ENCODE data around the gene TDP1.

The TDP1 gene

DNA sequence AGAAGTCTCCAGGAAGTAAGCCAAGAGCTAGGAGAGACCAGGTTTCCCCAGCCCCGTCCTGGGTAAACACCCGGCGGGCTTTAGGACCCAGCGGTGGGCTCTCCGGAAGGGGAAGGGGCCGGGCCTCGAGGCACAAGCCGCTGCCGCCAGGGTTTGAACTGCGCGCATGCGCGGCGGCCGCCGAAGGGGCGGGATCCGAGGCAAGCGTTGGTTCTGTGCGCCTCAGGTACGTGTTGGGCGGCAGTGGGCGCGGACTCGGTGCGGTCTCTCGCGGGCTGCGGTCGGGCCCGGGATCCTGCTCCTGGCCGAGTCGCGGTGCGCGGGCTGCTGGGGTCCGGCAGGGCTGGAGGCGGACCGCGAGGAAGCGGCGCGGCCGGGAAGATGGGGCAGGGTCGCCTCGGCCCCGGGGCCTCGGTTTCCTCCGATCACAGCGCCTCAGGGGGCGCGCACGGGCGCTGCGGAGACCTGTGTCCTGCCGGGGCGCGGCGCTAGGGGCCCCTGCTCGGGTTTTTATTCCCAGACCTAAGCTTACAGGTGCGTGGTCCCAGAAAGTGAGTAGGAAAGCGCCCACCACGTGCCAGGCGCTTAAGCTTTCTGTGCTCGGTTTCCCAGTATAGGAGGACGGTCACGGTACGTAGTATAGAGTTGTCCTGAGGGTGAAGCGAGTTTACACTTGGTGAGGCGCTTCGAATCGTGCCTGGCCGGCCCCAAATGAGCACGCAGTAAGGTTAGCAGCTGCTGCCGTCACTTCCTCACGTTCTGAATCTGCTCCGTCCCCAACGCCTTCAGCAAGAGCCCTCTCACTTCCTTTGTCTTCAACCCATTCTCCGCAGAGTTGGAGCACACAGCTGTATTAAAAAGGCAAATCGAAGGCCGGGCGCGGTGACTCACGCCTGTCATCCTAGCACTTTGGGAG, at the start of gene TDP1:
Gene TDP1, plus strand, starts transcription at position 183 of the 916 bp plus-strand sequence. CDS start 7,188 bp downstream, outside the sequence.
- peak; percentile 97 for DNase-seq

DNA sequence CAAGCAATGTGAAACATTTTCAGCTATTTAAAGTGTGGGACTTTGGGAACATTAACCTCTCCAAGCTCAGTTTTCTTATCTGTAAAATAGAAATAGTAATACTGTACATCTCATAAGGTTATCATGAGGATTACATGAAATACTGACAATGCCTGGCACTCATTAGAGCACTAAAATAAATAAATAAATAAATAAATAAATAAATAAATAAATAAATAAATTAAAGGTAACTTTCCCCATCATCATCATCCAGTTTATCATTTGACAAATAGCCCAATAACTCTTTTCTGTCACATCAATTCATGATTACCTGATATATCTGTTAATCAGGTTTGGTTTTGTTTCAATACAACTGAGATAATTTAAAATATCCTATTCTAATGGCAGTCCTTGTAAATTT, 49.7 kb upstream of the TDP1 start:
- DNase-seq = no peak

DNA sequence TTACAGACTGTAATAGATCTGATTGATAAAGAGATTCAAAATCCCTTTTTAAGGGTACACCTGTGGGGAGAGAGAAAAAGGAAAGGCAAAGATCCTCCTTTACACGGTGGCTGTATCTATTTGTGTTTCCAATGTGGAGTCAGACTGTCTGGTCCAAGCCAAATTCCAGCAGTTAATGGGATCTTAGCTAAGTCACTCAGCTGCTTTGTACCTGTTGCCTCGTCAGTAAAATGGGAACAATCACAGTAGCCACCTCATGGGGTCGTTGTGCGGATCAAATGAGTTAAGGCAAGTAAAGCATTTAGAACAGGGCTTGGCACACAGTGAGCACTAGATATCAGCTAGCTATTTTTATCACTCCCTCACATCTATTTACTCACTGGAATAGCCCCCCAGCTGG, 48.1 kb upstream of the TDP1 start:
- no peak for DNase-seq

DNA sequence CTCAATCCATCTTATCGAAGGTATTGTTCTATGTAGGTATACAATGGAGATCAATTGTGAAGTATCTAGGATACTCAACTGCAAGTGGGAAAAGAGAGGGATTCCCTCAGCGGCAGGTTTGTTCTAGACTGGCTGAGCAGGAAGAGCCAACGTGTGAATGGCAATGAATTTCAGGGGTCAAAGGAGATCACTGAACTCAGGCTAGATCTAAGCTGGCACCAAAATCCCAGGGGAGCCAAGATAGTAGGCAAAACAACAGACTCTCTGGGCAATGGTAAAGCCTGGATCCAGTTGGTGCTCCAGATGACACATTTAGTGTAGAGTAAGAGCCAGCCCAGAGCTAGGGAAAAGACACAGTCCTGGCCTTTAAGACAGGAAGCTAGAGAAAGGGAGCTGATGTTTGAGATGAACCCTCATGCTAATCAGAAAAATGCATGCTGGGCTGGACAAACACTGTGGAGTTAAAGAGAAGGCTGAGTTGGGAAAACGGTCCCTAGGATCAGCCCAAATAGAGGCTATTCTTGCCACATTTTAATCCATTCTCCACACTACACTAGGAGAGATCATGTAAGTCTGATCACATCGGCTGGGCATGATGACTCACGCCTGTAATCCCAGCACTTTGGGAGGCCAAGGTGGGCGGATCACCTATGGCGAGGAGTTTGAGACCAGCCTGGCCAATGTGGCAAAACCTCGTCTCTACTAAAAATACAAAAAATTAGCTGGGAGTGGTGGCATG, 46.8 kb upstream of the TDP1 start:
- no peak for DNase-seq

DNA sequence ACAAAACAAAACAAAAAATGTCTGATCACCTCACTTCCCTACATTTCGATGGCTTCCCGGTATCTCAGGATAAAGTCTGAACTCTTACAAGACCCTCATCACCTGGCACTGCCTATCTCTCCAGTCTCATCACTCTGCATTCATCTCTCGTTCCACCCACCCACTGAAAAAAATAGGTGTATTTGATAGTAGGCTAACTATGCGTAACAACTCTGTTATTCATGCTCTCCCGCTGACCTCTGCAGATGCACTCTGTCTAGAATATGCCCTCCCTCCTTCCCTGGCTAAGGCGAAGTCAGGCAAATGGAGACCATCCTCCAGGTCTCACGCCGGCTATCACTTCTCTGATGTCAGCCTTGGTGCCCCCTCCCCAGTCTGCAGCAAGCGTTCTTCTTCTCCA, 46.1 kb upstream of the TDP1 start:
- DNase-seq = no peak

DNA sequence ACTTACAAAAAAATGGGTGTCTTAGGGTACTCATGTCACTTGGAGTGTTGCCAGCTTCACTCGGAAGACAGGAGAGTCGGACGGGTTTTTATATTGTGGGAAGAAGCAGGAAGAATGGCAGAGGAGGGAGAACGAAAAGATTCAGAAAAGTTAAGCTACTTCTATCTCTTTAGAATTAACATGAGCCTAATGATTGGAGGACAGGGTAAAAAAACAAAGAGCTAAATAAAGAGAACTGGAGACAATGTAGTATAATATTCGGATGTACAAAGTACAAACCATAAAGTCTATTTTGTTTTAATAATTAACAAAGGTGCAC, 45.1 kb upstream of the TDP1 start:
- DNase-seq = no peak

DNA sequence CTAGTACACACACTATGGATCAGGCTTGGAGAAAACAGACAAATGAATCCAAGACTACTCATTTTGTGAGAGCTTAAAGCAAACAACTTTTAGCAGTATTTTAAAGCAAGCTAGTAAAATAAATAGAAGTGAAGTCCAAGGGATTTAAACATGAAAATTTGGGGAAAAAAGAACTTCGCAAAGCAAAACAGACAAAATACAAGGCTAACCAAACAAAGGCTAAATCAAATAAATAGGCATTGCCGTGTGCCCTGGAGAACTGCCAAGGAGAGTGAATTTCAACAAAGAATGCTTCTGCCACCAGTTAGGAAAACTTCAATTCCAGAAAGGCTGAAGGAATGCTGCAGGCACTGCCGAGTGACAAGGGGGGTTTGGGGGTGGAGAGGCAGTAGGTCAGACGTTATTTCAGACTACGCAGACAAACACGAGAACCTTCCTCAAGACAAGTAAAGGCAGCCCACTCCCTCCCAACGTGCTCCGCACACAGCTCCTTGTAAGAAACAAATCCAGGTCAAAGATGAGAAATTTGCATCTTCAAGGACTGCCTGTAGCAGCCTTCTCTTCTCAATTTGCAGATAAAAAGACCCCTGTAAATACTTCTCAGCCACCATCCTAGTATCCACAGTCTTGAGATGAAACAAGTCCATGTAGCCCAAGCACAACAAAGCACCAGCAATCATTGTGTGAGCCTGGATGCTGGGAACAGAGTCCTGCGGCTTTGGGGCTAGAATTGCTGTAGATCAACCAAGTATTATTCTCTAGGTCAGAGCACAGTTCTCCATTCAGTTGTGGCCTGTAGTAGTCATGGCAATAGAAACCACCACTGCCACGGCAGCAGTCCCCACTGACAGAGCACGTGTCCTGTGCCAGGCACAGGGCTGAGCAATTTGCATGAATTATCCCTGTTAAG, 44.5 kb upstream of the TDP1 start:
- DNase-seq = peak; percentile 32

DNA sequence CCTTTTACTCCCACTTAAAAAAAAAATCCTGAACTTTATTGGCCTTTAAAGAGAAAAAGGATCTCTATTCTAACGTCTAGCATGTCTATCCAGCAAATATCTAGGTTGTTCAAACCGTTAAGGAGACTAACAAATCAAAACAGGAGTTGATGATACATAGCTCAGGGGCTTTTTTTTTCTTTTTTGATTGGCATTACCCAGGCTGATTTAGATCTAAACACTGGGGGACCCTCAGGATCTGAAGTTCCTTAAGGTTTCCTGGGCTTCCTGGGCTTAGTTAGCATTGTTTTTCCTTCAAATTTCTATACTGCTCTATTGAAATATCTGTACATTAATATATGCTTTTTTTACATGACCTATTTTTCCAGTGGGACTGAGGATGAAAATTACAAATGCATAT, 43.5 kb upstream of the TDP1 start:
- no peak for DNase-seq

DNA sequence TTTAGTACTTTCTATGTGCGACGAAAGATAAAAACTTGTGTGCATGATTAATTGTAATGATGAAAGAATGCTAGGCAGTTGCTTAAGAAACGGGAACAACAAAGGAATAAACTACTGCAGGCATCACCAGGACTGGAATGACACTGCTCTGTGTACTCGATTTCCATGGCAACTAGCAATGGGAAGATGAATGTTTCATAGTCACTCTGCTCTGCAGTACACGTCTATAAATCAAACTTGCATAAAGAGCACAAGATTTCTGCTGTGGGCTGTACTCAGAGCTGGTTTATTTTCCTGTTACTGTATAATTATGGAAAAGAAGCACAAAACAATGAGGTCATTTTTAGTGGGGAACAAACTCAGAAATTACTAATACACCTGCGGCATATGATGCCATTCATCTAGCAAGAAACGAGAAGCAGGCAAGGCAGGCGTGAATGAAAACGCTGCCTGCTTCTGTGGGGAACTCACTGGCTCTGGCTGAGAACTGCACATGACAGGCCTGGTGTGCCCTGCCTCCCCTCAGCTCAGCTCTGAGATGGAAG, 43.0 kb upstream of the TDP1 start:
- peak; percentile 61 for DNase-seq

DNA sequence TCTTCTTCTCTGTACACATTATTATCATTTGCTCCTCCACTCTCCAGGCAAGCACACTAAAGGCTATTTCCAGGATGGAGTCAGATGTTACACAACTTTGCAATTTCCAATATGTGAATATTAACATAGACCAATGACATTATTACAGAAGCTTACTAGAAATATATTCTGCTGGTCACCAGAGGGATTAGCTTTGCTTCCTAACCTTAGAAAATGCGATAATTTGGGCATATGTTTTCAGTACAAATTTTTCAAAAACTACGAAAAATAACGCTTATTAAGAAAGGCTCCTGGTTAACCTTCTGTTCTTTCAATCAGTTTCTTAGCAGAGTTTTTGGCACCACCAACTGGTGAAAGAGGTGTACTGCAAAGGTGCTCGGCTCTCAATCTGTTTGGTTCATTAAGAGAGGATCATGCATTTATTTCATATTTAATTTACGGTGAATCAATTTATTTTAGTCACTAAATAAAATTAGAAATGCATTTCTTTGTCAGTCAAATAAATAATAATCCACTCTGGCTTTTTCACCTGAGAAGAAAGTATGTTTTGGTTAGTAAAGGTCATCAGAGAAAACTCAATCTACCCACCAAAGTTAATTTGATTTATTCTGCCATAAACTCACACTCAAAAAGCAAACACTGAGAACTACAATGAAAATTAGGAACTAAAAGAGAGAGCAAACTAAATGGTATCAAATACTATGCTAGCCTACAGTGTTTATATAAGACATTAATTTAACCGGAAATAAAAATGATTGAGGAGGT, 40.4 kb upstream of the TDP1 start:
- peak; percentile 47 for DNase-seq

DNA sequence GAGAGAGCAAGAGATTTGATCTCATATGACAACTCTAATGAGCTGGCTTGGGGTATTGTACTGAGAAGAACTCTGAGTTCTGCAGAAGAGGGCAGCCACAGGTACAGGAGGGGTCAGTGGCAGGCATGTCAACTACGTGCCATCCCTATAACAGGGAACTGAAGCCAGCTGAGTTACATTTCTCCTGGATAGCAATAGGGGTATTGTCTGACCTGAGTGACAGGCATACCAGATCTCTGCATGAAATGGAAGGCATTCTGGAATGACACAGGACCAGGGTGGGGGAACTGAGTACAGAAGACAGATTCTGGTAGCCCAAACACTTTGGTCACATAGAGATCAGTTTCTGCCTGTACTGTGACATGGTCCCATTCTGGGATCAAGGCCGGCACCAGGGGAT, 37.0 kb upstream of the TDP1 start:
- DNase-seq = no peak

DNA sequence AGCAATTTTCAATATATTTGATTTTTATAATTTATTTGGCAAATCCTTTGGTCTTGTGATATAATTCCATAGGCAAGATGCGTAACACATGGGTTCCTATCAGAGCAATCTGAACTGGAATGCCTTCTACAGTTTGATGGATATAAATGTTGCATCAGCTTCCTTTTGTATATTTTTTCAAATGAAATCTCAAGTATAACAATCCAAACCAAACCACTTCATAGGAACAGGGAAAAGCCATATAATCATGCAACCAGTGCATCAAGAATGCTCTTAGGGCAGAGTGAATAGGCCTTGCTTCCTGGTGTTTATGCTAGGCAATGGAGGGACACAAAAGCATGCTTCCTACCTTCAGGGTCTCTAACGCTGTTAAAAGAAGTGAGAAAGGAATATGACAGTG, 35.7 kb upstream of the TDP1 start:
- no peak for DNase-seq

DNA sequence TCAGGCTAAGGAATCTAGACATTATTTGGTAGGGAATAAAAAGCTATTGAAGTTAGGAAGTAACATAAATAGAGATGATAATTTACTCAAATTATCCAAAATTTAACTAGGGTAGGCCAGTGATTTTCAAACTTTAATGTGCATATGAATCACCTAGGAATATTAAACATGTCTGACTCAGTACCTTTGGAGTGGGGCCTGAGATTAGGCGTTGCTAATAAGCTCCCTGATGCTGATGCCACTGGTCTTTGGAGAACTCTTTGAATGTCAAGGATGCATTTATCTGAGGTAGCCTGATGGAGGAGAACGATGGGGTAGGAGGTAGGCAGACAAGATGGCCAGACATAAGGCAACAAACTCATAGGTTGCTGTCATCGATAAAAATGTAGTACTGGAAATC, 34.4 kb upstream of the TDP1 start:
- DNase-seq = no peak

DNA sequence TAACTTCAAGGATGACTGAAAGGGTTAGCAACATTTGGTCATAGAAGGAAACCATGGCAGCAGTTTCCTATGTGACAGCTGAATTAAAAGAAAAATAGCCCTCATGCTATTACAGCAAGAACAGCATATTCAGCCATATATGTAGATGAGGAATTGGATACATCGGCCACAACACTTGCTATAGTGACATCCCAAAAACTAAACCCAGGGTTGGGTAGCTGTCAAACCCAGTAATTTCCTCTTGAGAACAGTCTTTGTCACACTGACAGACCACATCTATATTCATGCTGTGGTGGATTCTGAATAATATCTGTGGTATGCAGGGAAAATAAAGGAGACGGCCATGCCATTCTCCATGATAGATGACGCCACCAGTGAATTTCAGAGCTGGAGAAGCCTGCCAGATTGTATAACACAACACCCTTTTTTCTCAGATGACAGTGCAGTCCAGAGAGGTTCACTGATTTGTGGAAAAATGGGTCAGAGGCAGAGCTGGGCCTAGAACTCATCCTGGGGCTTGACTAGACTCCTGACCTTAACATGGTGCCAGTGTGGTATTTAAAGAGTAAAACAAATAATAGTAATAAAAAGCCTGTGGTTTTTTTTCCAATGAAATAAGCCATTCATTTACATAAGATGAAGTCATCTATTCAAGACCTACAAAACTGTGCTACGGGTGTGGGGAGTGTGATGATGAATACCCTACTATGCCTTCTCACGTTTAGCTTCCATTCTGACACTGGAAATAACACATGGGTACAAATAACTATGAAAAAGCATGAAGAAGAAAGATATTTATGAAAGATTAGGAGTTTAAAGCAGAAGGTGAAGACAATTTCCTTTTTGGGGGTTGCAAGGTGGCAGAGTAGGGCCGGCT, 33.5 kb upstream of the TDP1 start:
- no peak for DNase-seq

DNA sequence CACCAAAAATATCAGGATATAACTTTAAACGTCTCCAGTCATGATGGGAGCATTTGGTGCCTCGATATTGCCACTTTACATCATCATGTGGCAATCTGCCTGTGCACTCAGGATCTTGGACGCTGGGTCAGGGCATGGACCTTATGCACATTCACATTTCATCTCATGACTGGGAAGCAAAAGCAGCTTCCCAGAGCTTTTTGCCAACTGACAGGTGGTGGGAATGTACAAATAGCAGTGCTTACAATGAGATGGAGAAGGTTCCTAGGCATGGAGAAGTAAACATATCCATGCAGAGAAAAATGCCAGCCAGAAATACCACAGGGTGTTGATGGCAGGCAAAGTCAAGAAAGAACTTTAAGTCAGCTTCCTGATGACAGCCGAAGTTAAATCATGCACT, 31.5 kb upstream of the TDP1 start:
- no peak for DNase-seq

DNA sequence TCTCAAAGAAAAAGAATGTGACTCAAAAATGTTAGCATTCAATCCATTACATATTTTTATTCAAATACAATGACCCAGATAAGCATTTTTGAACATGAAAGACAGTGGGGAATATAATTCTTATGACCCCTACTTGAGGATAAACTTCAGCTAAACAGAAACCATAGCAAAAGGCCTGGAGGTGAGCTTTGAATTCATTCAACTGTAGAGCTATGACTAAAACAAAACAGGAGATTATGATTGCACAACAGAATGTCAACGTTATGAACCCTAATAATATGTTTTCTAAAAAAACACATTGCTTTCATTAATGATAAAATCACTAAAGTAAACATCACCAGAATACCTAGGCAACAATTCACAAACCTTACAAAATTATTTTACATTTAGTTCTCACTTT, 29.0 kb upstream of the TDP1 start:
- DNase-seq = no peak

DNA sequence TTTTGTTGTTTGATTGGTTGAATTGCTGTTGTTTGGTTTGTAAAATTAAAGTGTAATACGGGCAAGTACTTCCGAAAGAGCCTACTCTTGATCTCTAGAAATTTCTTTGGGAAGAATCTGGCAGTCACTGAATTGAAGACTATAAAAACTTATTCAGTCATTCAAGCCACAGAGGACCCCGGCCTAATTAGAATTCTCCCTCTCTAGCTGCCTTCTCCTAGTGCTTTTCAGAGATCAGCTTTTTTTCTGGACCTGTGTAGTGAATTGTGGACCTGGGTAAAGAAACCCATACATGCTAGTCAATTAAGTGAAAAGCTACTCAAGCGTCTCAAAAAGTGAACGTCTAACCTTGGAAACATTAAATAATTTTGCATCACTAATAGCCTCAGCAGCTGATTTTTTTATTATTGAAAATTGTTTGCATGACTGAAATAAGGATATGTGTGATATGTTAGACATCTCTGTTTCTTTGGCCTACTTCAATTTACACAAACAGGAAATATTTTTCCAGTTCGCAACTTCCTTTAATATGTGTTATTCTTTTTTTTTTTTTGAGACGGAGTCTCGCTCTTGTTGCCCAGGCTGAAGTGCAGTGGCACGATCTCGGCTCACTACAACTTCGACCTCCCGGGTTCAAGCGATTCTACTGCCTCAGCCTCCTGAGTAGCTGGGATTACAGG, 28.4 kb upstream of the TDP1 start:
- no peak for DNase-seq

DNA sequence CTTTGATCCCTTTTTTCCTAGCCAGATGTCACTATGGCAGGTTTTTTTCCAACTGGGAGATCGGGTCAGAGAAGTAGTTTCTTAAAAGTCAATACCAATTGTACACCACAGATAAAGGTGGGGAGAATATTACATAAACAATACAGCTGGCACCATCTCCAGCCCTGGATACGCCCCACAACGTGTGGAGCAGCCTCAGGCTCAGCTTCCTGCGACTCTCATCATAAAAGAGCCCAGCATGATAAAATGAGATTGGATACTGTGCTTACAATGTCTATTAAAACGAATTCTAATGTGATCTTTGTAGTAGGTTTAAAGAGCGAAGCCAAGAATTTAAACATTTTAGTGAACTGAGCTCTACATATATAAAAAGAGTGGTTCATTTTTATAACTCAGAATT, 22.7 kb upstream of the TDP1 start:
- no peak for DNase-seq

DNA sequence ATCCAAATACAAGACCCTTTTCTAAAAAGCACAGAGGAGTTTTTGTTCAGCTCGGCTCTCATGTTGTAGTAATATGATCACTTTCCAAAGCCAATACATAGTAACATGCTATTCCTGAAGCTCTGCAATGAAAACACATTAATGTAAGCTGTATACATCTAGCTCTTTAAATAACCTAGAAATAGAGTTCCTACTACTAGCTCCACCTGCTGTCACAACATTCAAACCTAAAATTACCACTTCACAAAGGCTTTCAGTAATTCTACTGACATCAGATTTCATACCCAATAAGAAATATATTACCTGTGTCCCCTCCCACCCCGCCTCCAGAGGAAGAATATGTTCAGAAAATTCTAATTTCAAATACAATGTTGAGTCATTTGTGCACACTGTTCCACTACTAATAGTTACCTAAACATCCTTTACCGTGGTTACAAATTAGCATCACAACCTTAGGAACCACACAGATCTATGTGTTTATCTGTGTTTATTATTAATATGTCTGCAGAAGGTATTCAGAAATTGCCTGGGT, 19.0 kb upstream of the TDP1 start:
- DNase-seq = no peak

DNA sequence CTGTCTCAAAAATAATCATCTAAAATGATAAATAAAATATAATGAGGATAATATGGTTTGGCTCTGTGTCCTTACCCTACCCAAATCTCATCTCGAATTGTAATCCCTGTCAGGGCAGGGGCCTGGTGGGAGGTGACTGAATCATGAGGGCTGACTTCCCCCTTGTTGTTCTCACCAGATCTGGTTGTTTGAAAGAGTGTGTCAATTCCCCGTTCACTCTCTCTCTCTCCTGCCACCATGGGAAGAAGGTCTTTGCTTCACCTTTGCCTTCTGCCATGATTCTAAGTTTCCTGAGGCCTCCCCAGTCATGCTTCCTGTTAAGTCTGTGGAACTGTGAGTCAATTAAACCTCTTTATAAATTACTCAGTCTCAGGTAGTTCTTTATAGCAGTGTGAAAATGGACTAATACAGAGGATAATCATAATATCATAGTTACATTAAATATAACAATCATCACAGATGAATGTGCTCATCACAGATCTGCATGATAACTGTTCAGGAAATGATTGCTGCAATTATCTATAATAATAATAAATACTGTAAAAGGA, 13.8 kb upstream of the TDP1 start:
- DNase-seq = no peak
